NCI-H1417 treated with DMSO at 0.1 percent for 48 hours (cell line): ENCODE measurements around the gene MID1IP1.

Experiments used
- DNase-seq: peaks from one replicate; lab custom pipeline; 2025; lab: John Stamatoyannopoulos, UW

Gene MID1IP1

DNA sequence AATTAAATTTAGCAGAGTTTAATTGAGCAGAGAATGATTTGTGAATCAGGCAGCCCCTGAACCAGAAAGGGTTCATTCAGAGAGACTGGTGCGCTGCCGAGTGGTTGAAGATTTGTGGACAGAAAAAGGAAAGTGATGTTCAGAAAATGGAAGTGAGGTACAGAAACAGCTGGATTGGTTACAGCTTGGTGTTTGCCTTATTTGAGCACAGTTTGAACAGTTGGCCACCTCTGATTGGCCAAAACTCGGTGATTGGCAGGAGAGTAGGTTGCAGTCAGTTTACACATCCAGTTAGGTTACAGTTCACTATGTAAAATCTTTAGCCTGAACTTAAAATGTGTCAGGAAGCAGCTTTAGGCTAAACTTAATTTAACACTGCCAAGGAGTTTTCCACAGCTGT lies 14.9 kb downstream of the MID1IP1 start:
- DNase-seq: no peak

DNA sequence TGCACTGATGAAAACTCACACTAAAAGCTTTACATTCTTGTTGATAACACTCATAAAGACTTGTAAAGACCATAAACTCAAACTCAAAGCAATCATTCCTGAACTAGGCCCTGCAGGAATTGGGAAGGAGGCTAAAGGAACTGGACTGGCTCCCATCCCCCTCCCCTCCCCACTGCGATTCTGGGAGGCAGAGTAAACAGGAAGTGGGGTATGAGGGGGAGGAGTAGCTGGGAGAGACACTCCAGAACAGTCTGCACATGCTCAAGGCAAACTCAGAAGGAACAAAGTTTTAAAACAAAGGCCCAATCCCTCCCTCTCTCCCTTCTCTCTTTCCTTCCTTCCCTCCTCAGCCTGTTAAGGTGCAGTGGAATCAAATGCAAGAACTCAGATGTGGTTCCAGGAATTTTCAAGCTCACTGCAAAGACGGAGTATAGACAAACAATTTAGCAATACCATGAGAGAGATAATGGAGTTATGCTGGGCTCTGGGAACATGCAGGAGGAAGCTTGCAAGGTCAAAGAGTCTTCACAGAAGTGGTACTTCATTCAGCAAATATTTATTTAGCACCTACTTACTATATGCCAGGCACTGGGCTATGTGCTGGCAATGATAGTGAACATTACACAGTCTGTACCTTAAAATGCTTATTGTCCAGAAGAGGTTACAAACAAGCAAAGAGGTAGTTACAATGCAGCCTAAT lies 15.9 kb downstream of the MID1IP1 start:
- DNase-seq: no peak

DNA sequence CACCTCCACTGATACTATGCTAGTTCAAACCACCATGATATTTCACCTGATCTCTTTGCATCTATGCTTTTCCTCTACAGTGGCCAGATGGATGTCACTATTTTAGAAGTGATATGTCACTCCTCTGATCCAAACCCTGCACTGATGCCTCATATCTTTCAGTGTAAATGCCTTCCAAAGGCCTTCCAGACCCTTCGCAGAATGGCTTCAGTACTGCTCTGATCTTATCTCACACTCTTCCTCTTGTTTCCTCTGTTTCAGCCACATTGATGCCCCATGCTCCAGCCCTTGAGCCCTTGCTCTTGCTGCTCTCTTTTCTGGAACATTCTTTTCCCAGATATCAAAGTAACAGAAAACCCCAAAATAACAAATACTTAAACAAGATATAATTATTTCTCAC lies 17.9 kb downstream of the MID1IP1 start:
- no peak for DNase-seq

GRCh38 chrX:38819709-38820108 lies 18.4 kb downstream of the MID1IP1 start:
- no peak for DNase-seq

DNA sequence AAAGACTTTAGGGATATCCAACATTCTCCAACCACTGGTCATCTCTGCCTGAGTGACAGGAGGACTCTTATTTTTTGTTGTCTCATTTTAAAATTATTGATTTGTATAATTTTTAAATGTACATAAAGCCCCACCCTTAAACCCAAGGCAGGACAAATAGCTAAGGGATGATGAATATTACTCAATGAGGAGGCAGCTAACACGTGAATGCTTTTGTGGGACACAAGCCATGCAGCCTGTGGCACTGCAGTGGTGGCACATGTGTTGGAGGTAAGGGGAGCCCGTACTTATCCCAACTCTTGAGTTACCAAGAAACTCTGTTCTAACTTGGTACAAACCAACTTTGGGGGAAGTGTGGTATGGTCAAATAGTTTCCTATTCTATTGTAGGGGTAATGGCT lies 19.5 kb downstream of the MID1IP1 start:
- DNase-seq: no peak

DNA sequence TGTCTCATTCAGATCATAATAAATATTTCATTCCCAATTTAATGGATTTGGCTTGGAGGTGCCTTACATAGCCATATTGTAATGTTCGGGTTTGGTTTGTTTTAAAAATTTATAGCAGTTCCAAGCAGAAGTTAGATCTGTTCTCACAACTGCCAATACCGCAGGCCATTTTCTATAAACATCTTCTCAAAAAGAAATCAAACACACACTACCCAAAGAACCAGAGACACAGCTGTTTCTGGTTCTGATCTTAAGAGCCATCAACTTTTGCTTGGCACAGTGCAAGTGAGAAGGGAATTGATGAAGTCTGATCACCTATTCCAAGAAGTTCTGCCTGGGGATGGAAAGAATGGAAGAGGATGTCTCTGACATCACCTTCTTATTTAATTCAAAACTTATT lies 22.9 kb downstream of the MID1IP1 start:
- DNase-seq: no peak

DNA sequence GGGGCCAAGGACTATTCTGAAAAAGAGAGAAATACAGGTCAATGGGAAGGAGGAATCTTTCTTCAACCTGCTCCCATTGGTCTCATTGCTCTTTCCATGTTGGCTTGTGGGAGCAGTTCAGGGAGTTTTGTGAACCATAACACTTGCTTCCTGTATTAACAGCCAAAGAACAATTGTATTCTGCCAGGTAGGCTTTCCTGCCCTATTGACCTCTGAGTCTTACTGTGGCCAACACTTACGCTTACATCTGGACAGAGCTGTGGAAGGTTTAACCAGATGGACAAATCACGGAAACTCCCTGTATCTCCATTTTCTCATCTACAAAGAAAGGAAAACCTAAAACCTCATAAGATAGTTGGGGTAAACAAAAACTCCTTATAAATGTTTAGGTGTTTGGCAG lies 30.7 kb downstream of the MID1IP1 start:
- no peak for DNase-seq

- DNase-seq: no peak
These were observed 36.1 kb downstream of the MID1IP1 start for GRCh38 chrX:38837389-38837788.

- DNase-seq: no peak
These were observed 38.0 kb downstream of the MID1IP1 start for GRCh38 chrX:38839277-38839676.

- DNase-seq: no peak
These were observed 38.7 kb downstream of the MID1IP1 start for GRCh38 chrX:38839944-38840343.

DNA sequence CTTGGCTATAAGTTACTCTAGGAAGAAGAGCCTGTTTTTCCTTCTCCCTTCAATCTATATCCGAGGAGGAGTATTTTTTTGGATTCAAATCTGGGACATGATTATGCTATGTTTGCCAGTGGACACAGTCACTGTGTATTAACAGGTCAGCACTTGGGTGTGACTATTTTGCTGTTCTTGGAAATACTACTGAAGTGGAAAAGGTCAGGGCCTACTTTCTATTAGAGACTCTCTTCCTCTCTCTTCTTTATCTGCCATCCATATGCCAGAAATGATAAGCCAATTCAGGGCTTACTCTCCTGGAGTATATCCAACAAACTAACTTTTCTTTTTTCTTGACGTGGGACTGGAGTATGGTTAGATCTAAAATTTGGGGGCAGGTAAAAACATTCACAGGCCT lies 40.5 kb downstream of the MID1IP1 start:
- DNase-seq: no peak

DNA sequence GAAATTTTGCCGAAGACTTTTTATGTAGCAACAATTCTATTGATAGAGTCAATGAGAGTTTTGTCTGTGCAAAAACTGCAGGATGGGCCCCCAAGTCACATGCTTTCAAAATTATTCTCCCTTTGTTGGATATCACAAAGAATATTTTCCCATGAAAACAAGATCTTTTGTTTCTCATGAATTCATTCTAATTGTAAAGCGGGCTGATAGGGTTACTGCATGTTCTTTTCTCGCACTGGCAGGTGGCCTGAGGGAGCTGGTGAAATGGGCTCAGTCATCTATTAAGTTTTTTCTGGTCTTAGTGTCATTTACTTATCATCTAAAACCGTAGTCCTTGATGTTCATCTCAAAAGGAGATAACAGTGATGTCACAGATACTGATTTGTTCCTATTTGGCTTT lies 44.2 kb downstream of the MID1IP1 start:
- DNase-seq: no peak

- no peak for DNase-seq
These were observed 46.1 kb downstream of the MID1IP1 start for GRCh38 chrX:38847206-38847902.

- no peak for DNase-seq
These were observed 46.6 kb downstream of the MID1IP1 start for GRCh38 chrX:38847903-38848230.

DNA sequence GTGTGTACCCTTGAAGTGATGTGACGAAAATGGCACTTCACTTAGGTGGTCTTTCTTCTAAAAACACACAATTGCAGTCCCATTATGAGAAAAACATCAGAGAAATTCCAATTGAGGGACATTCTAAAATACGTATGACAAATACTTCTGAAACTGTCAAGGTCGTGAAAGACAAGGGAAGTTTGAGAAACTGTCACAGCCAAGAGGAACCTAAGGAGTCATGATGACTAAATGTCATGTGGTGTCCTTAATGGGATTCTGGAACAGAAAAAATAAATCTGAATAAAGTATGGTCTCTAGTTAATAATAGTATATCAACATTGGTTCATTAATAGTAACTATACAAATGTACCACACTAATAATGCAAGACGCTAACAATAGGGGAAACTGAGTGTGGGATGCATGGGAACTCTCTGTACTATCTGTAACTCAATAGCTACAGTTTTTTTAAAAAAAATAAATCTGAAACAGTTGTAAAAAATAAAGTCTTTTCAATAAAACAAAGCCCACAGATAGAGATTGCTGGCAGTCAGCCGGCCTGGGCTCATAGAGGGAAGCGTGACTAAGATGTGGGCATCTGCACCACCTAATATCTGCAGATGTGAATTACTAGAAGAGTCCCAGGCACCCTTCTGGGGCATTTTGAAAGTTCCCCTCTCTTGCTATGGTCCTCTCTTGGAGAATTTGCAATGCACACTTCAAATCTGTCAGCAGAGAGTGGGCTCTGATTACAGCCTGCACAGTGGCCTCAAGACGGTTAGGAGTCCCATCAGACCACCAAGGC lies 47.6 kb downstream of the MID1IP1 start:
- no peak for DNase-seq

DNA sequence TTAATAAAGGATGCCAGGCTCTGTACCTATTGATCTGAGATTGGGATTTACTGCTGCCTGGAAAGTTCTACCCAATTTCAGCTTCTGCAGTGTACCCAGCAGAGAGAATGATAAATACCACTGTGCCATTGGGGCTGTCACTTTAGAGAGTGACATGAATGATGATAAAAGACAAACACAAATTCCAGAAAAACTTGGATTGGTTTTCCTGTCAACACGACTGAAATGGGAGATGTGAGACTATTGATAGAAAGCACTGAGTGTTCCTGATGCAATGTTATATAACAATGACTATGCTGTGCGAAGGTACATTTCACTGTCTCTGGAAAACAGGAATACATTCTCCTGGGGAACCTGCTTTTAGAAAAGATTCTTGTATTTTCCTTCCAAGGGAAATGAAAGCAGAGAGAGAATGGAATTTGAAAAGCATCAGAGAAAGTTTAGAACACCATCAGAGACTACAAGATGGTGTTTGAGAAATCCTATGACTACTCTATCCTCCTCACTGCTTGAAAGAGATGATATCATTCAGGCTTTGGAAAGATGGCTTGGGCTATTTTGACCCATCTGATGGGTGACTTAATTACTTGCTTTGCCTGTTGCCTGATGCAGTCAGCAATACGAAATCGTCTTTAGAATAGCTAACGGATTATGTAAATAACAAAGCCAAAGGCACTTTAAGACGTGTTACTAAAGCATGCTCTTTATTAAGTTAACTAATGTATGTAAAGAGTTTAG lies 49.7 kb downstream of the MID1IP1 start:
- no peak for DNase-seq

- DNase-seq: no peak
These were observed 53.0 kb downstream of the MID1IP1 start for GRCh38 chrX:38854305-38854704.
